DND-41 (cell line): Measurements from ENCODE around the gene UGT1A8.

Experiments
- EZH2 ChIP-seq: IDR thresholded peaks from 3 replicates; pipeline ENCODE4 v1.6.1; 2012; ENCODE audit warnings: borderline replicate concordance, low read depth, mild to moderate bottlenecking, moderate library complexity, low read length, inconsistent platforms; ENCODE audit not compliant: severe bottlenecking
- TF ChIP-seq, protein P1 (sequence below): IDR thresholded peaks from 2 replicates; pipeline ENCODE4 v1.5.1; 2012; ENCODE audit warnings: borderline replicate concordance, low read length, moderate library complexity, mild to moderate bottlenecking; ENCODE audit not compliant: poor library complexity, severe bottlenecking; ENCODE audit errors: extremely low read depth

DNA sequence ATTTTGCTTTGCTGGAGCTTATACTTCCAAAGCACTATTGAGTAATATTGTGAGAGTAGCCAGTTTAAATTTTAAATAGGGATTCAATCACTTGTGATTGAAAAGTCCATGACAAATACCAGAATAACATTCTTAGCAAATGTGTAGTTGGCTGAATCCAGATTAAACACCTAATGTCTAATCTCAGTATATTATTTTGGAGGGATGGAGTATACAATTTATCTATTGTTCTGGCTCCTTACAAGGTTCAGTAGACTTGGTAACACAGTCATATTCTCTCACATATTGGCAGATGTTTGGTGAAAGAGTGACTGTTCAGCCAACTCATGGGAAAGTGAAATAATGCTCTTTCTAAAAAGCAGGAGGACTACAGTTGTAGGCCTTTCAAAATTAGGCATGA, 56.5 kb downstream of the UGT1A8 start:
- TF ChIP-seq, protein P1, sequence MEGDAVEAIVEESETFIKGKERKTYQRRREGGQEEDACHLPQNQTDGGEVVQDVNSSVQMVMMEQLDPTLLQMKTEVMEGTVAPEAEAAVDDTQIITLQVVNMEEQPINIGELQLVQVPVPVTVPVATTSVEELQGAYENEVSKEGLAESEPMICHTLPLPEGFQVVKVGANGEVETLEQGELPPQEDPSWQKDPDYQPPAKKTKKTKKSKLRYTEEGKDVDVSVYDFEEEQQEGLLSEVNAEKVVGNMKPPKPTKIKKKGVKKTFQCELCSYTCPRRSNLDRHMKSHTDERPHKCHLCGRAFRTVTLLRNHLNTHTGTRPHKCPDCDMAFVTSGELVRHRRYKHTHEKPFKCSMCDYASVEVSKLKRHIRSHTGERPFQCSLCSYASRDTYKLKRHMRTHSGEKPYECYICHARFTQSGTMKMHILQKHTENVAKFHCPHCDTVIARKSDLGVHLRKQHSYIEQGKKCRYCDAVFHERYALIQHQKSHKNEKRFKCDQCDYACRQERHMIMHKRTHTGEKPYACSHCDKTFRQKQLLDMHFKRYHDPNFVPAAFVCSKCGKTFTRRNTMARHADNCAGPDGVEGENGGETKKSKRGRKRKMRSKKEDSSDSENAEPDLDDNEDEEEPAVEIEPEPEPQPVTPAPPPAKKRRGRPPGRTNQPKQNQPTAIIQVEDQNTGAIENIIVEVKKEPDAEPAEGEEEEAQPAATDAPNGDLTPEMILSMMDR: no peak
- TF ChIP-seq EZH2: no peak
